NCI-H2227 (cell line): ENCODE measurements around the gene RPS18.
"Not testable (repeated sequence)": the region's sequence is repeated elsewhere in the genome, so short reads cannot be mapped to it uniquely, and the experiment has no call there.

Source experiments
- DNase-seq: peaks from one replicate; lab custom pipeline; 2025; ENCODE audit not compliant: unreplicated experiment; lab: John Stamatoyannopoulos, UW

Gene RPS18

DNA sequence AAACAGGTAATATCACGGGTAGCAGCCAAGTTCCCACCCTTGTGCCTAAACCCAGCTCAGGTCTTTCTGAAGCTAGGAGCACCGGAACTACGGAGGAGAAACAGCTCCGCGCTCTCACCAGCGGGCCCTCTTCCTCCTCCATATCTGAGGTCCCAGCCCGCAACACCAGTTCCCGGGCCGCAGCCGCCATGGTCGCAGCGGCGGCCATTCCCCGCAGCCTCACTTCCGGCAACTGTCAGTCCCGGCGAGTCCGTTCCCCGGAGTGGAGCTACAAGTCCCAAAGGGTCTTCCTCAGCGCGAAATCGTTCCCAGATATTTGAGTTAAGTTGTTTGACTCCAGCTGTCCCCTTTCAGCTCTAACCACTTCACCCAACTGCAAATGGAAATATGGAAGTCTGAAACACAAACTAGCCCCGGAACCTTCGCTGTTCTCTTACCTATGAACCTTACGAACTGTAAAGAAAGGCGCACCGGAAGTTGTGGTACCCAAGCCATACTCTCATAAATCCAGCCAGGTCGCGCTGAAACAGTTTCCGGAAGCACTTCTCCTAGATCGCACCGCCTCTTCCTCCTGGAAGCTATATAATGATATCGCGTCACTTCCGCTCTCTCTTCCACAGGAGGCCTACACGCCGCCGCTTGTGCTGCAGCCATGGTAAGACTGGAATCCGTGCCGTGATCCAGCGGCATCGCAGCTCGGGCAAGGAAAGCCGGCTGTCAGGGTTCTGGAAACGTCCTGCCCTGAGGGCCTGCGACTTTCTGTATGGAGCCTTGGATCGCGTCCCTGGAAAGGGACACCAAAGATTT is at the start of gene RPS18, which contains the start of gene VPS52:
TSS of gene RPS18 (plus strand) at position 608 of the 807 bp plus-strand sequence. CDS start at position 653, 45 bp downstream.
TSS of gene VPS52 (minus strand) at position 409 of the 807 bp plus-strand sequence. CDS start at position 208, 201 bp downstream.
- DNase-seq: peak; percentile 98

DNA sequence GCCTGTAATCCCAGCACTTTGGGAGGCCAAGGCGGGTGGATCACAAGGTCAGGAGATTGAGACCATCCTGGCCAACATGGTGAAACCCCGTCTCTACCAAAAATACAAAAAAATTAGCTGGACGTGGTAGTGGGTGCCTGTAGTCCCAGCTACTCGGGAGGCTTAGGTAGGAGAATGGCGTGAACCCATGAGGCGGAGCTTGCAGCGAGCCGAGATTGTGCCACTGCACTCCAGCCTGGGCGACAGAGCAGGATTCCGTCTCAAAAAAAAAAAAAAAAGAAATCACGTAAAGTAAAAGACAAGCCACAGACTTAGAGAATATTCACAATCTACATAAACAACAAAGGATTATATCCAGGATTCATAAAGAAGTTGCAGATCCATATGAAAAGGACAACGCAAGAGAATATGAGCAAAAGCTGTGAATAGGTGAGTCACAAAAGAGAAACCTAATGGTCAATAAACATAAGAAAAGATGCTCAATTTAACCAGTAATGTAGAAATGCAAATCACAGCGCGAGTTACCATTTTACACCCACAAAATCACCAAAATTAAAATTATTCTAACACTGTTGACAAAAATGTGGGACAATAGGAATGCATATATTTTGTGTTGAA is 45.3 kb upstream of the RPS18 start:
- not testable (repeated sequence) for DNase-seq

DNA sequence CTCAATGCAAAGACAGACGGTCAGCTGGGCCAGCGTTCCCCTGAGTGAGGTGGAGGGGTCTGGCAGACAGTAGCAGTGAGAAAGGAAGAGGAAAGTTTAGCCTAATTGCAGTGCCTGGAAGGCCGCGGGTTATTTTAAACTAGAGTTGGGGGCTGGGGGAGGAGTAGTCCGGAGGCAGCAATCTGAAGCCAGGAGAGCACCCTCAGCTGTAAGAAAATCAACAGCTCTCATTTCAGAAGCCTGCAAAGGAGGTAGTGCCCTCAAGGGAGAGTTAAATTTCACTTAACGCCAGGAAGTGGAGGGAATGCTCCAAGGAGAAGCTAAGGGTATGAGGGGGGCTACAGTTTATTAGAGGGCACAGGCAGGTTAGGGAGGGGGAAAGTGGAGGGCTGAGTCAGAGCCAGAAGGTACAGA is 36.6 kb upstream of the RPS18 start:
- no peak for DNase-seq

DNA sequence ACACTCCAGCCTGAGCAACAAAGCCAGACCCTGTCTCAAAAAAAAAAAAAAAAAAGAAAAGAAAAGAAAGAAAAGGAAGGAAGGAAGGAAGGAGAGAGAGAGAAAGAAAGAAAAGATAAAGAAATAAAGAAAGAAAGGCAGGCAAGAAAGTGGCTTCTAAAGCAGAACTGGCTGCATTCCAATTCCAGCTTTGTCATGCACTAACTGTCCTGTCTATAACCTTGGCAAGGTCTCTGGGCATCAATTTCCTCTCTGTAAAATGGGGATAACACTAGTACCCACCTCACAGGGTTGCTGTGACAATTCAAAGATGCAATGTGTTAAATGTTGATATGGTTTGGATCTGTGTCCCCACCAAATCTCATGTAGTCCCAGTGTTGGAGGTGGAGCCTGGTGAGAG is 35.5 kb upstream of the RPS18 start:
- no peak for DNase-seq

DNA sequence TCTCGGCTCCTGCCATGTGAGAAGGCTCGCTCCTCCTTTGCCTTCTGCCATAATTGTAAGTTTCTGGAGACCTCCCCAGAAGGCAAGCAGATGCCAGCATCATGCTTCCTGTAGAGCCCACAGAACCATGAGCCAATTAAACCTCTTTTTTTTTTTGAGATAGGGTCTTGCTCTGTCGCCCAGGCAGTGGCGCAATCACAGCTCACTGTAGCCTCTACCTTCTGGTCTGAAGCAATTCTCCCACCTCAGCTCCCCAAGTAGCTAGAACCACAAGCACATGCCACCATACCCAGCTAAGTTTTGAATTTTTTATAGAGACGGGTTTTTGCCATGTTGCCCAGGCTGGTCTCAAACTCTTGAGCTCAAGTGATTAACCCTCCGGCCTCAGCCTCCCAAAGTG is 35.0 kb upstream of the RPS18 start:
- no peak for DNase-seq

DNA sequence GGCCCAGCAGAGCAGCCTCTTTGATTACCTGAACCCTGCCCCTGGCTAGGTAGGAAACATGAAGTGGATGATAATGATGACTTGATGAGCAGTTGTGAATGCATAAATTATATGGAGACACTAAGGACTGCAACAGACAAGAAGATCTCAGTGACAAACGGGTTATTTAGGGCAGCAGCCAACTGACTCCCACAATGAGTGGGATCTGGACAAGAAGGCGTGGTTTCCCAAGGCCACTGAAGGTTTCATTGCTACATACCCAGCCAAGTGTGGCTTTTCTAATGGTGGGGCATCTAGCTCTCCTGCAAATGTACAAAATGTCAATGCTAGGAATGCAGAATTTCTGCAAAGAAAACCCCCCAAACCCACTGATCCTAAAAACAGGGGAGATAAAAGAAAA is 34.1 kb upstream of the RPS18 start:
- DNase-seq: peak; percentile 36

DNA sequence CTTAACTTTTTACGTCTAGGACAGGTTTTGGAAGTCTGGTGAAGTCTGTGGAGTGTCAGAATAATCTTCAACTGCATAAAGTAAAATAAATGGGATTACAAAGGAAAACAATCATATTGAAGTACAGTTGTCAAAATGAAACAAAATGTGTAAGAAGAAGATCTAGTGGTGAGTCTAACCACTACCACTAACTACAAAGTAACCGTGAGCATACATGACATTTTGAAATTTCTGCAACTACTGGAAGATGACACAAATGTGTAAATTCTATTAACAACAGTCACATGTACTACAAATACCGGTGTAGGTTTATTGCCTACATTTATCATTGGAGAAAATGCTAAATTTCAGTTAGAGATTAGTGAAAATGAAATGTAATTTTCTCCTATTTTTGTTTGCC is 29.9 kb upstream of the RPS18 start:
- no peak for DNase-seq

DNA sequence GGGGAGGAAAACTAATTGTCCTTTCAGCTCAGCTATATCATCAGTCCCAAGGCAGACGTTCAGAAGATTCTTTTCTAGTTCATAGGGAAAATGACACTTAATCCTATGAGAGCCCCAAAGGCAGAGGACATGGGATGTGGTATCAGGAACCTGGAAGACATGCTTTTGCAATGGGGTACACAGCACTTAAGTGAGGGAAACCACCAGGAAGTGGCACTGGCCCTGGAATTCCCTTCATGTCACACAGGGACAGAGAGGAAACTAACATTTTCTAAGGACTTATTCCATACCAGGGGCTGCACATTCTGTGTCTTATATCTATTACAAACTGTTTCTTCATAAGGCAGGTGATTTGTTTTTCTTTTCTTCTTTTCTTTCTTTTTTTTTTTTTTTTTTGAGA is 28.4 kb upstream of the RPS18 start:
- no peak for DNase-seq

DNA sequence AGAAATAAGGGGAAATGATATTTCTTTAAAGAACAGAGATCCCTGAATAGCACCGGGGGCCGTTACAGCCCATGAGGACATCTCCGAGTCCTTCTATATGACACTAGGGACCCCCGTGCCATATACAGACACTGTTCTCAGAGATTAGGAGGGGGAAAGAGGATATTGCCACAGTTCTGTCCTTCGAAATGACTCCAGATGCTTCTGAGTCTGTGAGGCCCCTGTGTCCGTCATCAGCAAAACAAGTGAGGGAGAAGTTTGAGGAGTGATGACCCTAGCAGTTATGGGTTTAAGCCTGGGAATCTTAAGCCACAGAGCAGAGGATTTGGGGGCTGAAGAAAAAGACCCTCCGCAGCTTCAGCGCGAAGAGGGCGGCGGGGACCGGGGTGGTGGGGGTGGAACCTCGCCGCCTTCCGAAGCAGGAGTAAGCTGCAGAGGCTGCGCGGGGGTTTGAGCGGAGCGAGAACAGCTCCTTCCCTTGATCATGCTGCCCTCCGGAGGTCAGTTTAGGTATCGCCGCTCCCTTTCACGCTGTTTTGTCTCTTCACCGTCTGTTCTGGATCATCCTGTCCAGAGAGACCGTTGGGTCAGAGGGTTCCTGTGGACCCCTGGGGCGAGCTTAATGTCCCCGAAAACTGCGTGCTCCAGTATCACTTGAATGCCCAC is 23.8 kb upstream of the RPS18 start:
- DNase-seq: peak; percentile 96

DNA sequence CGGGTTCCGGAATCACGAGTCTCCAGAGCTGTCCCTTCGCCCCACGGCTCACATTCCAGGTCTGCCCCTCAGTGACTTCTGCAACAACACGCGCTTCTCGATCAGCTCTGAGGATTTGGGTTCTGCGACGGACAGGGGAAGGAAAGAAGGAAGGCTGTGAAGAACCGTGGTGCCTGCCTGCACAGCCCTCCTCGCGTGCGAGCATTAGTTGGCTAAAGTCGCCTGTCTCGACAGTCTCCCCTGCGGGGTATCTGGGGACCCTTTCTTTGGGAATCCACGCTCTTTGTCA is 23.3 kb upstream of the RPS18 start:
- no peak for DNase-seq

DNA sequence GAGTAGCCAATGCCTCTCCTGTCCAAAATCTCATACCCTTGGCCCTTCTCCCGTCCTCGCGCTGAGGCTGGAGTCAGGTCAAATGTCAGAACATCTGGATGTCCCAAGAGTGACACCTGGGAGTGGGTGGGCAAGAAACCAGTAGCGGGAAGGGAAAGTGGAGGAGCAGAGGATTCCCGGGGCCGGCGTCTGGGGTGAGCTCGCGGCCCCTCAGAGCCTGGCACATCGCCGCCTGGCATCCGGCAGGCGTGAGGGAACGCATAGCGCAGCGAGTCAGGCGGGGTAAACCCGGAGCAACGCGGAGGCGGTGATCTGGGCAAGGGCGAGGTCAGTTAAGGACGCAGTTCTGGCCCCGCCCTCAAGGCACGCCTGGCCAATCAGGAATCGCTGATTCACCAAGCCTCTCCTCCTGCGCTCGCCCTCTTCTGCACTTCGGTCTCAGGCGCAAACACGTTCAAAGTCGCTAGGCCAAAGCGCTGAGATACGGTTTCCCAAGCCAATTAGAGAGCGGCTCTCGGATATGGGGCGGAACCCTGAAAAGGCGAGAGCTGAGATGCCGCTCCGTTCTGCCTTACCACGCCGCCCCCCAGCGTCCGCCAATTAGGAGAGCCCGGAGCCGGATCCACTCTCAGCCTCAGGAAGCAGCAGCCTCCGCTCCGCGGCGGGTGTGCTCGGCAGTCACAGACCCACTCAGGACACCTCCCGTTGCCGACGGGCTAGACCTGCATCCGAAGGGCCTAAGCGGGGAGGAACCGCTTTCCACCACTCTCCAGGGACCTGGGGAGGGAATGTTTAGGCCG is 22.7 kb upstream of the RPS18 start:
- DNase-seq: peak; percentile 99

DNA sequence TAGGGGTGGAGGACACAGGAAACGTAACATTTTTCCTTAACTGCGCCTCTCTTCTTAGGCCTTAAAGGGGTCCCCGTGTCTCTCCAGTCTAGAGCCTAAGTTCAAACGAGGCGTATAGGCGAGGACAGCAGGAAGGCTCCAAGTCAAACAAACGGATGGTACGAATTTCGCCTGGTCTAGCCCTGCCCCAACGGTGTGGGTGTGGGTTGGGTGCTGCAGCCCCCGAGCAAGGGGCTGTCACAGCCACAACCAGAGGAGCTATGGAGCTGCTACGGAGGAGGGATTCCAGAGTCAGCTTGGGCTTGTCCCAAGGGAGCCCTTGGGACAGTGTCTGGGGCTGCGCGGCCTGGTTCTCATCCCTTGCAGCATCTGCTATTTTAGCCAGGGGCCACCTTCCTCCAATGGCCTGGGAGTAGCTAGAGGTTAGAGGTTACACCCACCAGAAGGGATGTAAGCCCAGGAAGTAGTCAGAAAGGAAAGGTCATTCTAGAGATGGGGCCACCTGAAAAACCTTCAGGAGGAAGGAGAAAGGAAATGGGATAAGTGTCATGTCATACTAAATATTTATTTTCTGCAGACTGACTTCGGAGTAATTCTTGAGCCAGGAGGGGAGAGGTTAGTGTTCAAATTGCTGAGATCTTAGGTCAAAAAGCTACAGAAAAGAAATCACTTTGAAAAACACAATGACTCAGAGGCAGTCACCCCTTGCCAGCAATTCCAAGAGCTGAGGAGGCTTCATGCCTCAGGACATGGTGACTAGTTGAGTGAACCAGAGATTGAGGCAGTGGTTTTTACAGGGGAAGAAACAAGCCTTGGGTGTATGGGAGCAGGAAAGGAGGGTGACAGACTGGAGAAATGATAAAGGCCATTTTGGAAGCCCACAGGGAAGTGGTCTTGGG is 21.9 kb upstream of the RPS18 start:
- DNase-seq: peak; percentile 71

DNA sequence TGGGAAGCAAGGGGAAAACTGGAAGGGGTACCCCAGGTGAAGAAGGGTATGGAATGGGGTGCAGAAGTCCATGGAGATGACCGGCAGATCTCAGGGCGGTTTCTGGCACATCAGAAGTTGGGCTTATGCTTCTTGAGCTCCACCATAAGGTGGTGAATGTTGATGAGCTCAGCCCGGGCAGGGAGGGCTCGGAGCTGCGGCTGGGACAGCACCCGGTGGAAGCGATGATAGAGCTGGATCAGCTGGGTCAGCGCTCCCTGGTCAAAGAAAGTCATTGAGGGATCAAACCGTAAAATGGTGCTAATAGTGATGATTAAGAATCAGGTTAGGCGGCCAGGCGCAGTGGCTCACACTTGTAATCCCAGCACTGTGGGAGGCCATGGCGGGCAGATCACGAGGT is 21.1 kb upstream of the RPS18 start:
- no peak for DNase-seq

DNA sequence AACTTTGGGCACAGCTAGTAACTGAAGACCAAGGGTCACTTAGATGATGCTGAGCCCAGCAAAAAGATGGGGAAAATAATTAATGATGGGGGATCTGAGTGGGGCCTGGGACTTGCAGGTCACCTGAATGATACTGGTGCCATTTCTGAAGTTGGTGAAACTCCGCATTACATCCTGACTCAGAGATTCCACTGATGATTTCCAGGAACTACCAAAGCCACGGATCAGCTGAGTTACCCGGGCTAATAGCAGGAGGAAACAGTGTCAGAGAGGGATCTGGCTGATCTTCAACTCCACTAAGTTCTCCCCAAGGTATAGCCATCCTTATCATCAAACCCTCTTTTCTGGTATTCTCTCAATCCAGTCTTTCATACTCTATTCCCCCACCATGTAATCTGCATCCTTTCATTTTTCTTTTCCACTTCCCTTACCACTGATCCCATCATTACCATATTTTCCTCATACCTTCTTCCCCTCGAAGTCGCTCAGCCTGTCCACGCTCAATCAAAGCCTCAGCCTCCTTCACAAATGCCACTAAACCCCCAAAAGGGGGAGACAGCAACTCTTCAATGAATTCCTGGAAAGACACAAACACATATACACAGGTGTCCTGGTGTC is 20.4 kb upstream of the RPS18 start:
- no peak for DNase-seq

DNA sequence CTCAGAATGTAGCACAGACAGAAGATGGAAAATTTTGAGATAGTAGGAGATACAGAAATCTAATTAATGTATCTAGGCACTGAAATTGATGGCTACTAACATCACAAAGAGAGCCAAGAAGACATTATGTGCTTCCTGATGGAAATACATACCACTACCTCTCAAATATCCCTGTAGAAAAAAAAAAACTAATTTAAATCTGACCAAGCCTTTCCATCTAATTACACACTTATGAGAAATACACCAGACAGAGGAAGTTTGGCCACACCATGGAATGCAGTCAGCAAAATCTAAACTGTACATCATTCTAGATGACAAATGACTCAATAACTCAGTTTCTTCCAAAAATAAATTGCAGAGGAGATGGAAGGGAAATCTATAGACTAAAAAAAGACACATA is 19.1 kb upstream of the RPS18 start:
- DNase-seq: no peak

DNA sequence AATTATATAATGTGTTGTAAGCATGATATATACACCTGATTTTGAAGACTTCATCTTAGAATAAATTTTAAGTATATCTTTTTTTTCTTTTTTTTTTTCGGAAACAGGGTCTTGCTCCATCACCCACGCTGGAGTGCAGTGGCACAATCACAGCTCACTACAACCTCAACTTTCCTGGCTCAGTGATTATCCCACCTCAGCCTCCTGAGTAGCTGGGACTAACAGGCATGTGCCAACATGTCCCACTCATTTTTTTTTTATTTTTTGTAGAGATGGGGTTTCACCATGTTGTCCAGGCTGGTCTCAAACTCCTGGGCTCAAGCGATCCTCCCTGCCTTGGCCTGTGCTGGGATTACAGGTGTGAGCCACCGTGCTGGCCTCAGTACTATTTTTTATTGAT is 17.3 kb upstream of the RPS18 start:
- DNase-seq: no peak

DNA sequence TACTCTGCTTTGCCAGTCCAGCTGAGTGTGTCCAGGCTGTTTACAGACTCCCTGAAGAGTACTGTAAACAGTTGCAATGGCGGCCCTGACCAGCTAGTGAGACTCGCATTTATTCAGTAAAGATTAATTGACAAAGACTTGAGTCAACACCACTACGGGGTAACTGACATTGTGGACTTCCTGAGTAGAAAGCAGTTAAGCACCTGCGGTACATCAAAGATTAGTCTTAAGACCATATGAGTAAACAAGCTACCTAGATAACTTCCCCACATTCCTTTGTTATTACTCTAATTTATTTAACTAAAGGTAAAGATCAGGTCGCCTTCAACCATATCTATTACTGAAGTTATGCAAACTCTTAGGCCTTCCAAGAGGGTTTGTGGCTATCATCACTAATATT is 12.8 kb upstream of the RPS18 start:
- no peak for DNase-seq

DNA sequence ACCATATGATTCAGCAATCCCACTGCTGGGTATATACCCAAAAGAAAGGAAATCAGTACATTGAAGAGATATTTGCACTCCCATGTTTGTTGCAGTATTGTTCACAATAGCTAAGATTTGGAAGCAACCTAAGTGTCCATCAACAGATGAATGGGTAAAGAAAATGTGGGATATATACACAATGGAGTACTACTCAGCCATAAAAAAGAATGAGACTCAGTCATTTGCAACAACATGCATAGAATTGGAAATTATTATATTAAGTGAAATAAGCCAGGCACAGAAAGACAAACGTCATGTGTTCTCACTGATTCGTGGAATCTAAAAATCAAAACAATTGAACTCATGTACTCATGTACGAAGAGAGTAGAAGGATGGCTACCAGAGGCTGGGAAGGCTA is 9.4 kb upstream of the RPS18 start:
- DNase-seq: not testable (repeated sequence)

DNA sequence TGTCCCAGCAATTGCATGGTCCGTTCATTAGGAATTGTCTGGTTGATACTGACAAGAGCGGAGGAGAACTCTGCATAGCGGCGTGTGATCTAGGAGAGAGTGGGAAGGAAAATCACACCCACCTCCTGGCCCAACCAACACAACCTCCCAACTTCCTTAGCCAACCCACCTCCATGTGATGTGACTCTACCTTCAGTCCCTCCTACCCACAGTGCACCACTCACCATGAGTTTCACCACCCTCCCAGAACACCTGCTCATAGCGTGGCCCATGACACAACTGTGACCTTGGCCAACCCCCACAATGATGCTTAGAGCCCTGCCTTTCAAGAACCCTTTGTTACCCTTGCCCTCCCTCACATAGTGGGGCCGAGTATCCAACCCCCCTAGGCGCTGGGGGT is 7.9 kb upstream of the RPS18 start:
- no peak for DNase-seq

DNA sequence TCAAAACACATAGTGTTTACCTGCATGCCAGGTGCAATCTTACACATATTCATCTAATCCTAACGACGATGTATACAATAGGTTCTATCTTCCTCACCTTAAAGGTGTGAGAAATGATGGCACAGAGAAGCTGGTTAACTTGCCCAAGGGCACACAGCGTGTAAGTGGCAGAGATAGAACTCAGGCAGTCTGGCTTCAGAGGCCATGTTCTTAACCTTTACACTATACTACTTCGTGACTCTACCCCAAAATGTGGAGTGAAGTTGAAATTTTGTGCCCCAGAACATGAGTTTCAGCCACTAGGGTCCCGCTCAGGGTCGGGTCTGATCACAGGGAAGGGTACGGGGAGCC is 783 bp upstream of the RPS18 start:
- DNase-seq: no peak
